IMR-90 (cell line): ENCODE data around the gene ZMIZ1. TPM values are rescaled to one million over a fixed set of nuclear protein-coding genes. Genes with fewer than 3 reads are reported as not detected.

Source experiments
- ATAC-seq: fragments of 200-7000 bp; cut with Tn5 transposase; 2 replicates; pipeline ENCODE4 v1.9.1; 2020; ENCODE audit warnings: low read depth, mild to moderate bottlenecking, moderate library complexity
- BruUV-seq: library from RNA; stranded (reverse); fragments of 400-500 nt; replicated peaks from 2 replicates; lab custom pipeline; 2021; lab: Mats Ljungman, UMichigan
- CTCF ChIA-PET: fragments of 300-600 bp; formaldehyde crosslinking; extraction: SDS; loops from one replicate; lab custom pipeline; 2021; ENCODE audit warnings: antibody characterized with exemption; lab: Yijun Ruan, JAX
- POLR2A ChIA-PET: fragments of 300-600 bp; sonication (Branson Sonifier 250); formaldehyde crosslinking; loops from one replicate; lab custom pipeline; 2022; ENCODE audit warnings: antibody characterized with exemption; ENCODE audit not compliant: unreplicated experiment; lab: Charles Lee
- DNase-seq: peaks from one replicate; pipeline ENCODE4 v3.0.0; 2013
- H2AFZ ChIP-seq: replicated peaks from 2 replicates; pipeline ENCODE3; 2013; ENCODE audit warnings: low read length, mild to moderate bottlenecking; ENCODE audit not compliant: poor library complexity
- H2AK5ac ChIP-seq: 2 replicates; pipeline ENCODE4 v1.6.1; 2013; ENCODE audit warnings: low read depth, low read length, inconsistent platforms
- H2AK9ac ChIP-seq: replicated peaks from 2 replicates; pipeline ENCODE3; 2013; ENCODE audit warnings: mild to moderate bottlenecking, low read depth, low read length, moderate library complexity; ENCODE audit not compliant: poor library complexity
- H2BK120ac ChIP-seq: 2 replicates; pipeline ENCODE4 v1.6.1; 2013; ENCODE audit warnings: low read depth, low read length, inconsistent platforms
- H2BK15ac ChIP-seq: 3 replicates; pipeline ENCODE4 v1.6.1; 2013; ENCODE audit warnings: low read depth, low read length, inconsistent platforms
- H2BK20ac ChIP-seq: 2 replicates; pipeline ENCODE4 v1.6.1; 2013; ENCODE audit warnings: low read depth, mild to moderate bottlenecking, inconsistent platforms, low read length, moderate library complexity
- H2BK5ac ChIP-seq: 2 replicates; pipeline ENCODE4 v1.6.1; 2013; ENCODE audit warnings: mild to moderate bottlenecking, low read depth, low read length, inconsistent platforms; ENCODE audit not compliant: poor library complexity, severe bottlenecking
- H3K14ac ChIP-seq: replicated peaks from 2 replicates; pipeline ENCODE4 v1.6.1; 2013; ENCODE audit warnings: low read depth, low read length, inconsistent platforms
- H3K18ac ChIP-seq: 2 replicates; pipeline ENCODE4 v1.6.1; 2013; ENCODE audit warnings: low read depth, low read length, control low read depth
- H3K23ac ChIP-seq: 2 replicates; pipeline ENCODE4 v1.6.1; 2013; ENCODE audit warnings: low read depth, low read length, inconsistent platforms
- H3K27ac ChIP-seq: 2 replicates; pipeline ENCODE4 v1.5.1; 2013; ENCODE audit warnings: mild to moderate bottlenecking, control low read depth, low read length; ENCODE audit not compliant: insufficient read depth
- H3K27me3 ChIP-seq: 2 replicates; pipeline ENCODE4 v1.6.1; 2013; ENCODE audit warnings: low read length; ENCODE audit not compliant: control insufficient read depth, insufficient read depth
- H3K36me3 ChIP-seq: 2 replicates; pipeline ENCODE4 v1.6.1; 2013; ENCODE audit warnings: low read length, mixed read lengths; ENCODE audit not compliant: control insufficient read depth, insufficient read depth
- H3K4ac ChIP-seq: 2 replicates; pipeline ENCODE4 v1.6.1; 2013; ENCODE audit warnings: low read depth, low read length, inconsistent platforms
- H3K4me1 ChIP-seq: 2 replicates; pipeline ENCODE4 v1.6.1; 2013; ENCODE audit warnings: low read length, mixed read lengths; ENCODE audit not compliant: control insufficient read depth, insufficient read depth
- H3K4me2 ChIP-seq: 2 replicates; pipeline ENCODE4 v1.6.1; 2013; ENCODE audit warnings: low read depth, mild to moderate bottlenecking, control low read depth, low read length, moderate library complexity
- H3K4me3 ChIP-seq: 2 replicates; pipeline ENCODE4 v1.5.1; 2013; ENCODE audit warnings: low read depth, mild to moderate bottlenecking, control low read depth, low read length, moderate library complexity; ENCODE audit not compliant: insufficient read depth
- H3K56ac ChIP-seq: 2 replicates; pipeline ENCODE4 v1.6.1; 2013; ENCODE audit warnings: low read length, inconsistent platforms; ENCODE audit not compliant: insufficient read depth; ENCODE audit errors: extremely low read depth
- H3K79me1 ChIP-seq, 2 experiments: 2 replicates each; pipeline ENCODE4 v1.6.1; 2013; ENCODE audit warnings: low read length in 2 of 2, inconsistent platforms in 1 of 2, low read depth in 1 of 2
- H3K9ac ChIP-seq: 2 replicates; pipeline ENCODE4 v1.6.1; 2013; ENCODE audit warnings: low read depth, low read length, control low read depth
- H3K9me1 ChIP-seq: 2 replicates; pipeline ENCODE4 v1.6.1; 2013; ENCODE audit warnings: low read length, inconsistent platforms; ENCODE audit not compliant: insufficient read depth
- H3K9me3 ChIP-seq: 2 replicates; pipeline ENCODE4 v1.6.1; 2013; ENCODE audit warnings: low read length; ENCODE audit not compliant: control insufficient read depth, insufficient read depth
- H4K20me1 ChIP-seq: 2 replicates; pipeline ENCODE4 v1.6.1; 2013; ENCODE audit warnings: low read length, inconsistent platforms; ENCODE audit not compliant: insufficient read depth
- H4K5ac ChIP-seq: 2 replicates; pipeline ENCODE4 v1.6.1; 2013; ENCODE audit warnings: mild to moderate bottlenecking, low read depth, low read length, control low read depth
- H4K8ac ChIP-seq, 2 experiments: 2 replicates each; pipeline ENCODE4 v1.6.1; 2013; ENCODE audit warnings: low read depth in 2 of 2, low read length in 2 of 2, control low read depth in 1 of 2, inconsistent platforms in 1 of 2
- H4K91ac ChIP-seq: 2 replicates; pipeline ENCODE4 v1.6.1; 2013; ENCODE audit warnings: low read depth, low read length, inconsistent platforms; ENCODE audit not compliant: insufficient read depth
- BHLHE40 ChIP-seq: fragments of 150-350 bp; IDR thresholded peaks from 2 replicates; pipeline ENCODE4 v1.6.1; 2016; ENCODE audit warnings: mild to moderate bottlenecking, low read depth, low read length
- CEBPB ChIP-seq: IDR thresholded peaks from 2 replicates; pipeline ENCODE4 v1.6.1; 2012; ENCODE audit warnings: low read depth, low read length, improper control_type of control experiment
- CHD1 ChIP-seq: IDR thresholded peaks from 2 replicates; pipeline ENCODE4 v1.6.1; 2012; ENCODE audit warnings: low read depth, low read length, improper control_type of control experiment
- CTCF ChIP-seq: conservative IDR thresholded peaks from 2 replicates; pipeline ENCODE4 v1.5.1; 2012; ENCODE audit warnings: mild to moderate bottlenecking, low read depth, low read length, improper control_type of control experiment
- MAFK ChIP-seq: IDR thresholded peaks from 2 replicates; pipeline ENCODE4 v1.6.1; 2012; ENCODE audit warnings: low read depth, low read length, improper control_type of control experiment
- MXI1 ChIP-seq: IDR thresholded peaks from 2 replicates; pipeline ENCODE4 v1.6.1; 2012; ENCODE audit warnings: low read depth, mild to moderate bottlenecking, low read length, moderate library complexity, borderline replicate concordance
- NFE2L2 ChIP-seq: fragments of 150-350 bp; IDR thresholded peaks from 2 replicates; pipeline ENCODE4 v1.6.1; 2016; ENCODE audit warnings: low read depth, mild to moderate bottlenecking, low read length
- RAD21 ChIP-seq: IDR thresholded peaks from 2 replicates; pipeline ENCODE4 v1.6.1; 2012; ENCODE audit warnings: low read length, improper control_type of control experiment
- RCOR1 ChIP-seq: IDR thresholded peaks from 2 replicates; pipeline ENCODE4 v1.6.1; 2012; ENCODE audit warnings: mild to moderate bottlenecking, low read length, improper control_type of control experiment; ENCODE audit not compliant: insufficient replicate concordance
- RFX5 ChIP-seq: IDR thresholded peaks from 2 replicates; pipeline ENCODE4 v1.8.0; 2012; ENCODE audit warnings: low read depth, mild to moderate bottlenecking, low read length, moderate library complexity
- USF2 ChIP-seq: fragments of 150-350 bp; IDR thresholded peaks from 2 replicates; pipeline ENCODE4 v1.6.1; 2017; ENCODE audit warnings: mild to moderate bottlenecking, antibody characterized with exemption, low read length, low read depth
- WGBS, 2 experiments: methylation state at CpG; one replicate each; pipeline versions ENCODE4 v1.1.5 to v1.1.7; 2013; ENCODE audit warnings: missing lambda C conversion rate in 2 of 2; ENCODE audit not compliant: insufficient read length in 1 of 2; ENCODE audit errors: extremely low coverage in 2 of 2; 5-methylcytosine and 5-hydroxymethylcytosine counted together
- dilution Hi-C: fragments of 300-500 bp; cut with HindIII; formaldehyde crosslinking; loops from one replicate; pipeline ENCODE4 v1.14.3; 2018; ENCODE audit warnings: low sequenced_read_pairs; ENCODE audit not compliant: unreplicated experiment
- in situ Hi-C: fragments of 300-500 bp; cut with MboI; formaldehyde crosslinking; loops from 3 replicates; pipeline ENCODE4 v1.14.3; 2019; ENCODE audit warnings: low sequenced_read_pairs, inconsistent platforms, mixed read lengths
- intact Hi-C: fragments of 100-400 bp; cut with micrococcal nuclease; formaldehyde crosslinking; loops from 2 replicates; pipeline ENCODE4 v1.10.0; 2022
- polyA plus RNA-seq, 3 experiments: library from polyadenylated mRNA; depleted of rRNA; stranded (reverse); fragments of >200 nt; gene quantifications; 2 replicates each; pipeline ENCODE4 v1.2.3, GENCODE V29; 2012; ENCODE audit warnings: low replicate concordance in 1 of 3
- total RNA-seq: library from RNA; depleted of rRNA; stranded (reverse); fragments of >200 nt; gene quantifications from 2 replicates; pipeline ENCODE4 v1.2.3, GENCODE V29; 2012
- TF ChIP-seq, protein P1 (sequence below): fragments of 150-350 bp; IDR thresholded peaks from 2 replicates; pipeline ENCODE4 v1.6.1; 2016; ENCODE audit warnings: low read depth, mild to moderate bottlenecking, low read length, moderate library complexity, borderline replicate concordance

ZMIZ1 gene
- total and polyA plus RNA-seq, 2 of the 4 experiments (the other 2 are of a cell fraction), result 6.6 to 48.7 TPM

- no peak for TF ChIP-seq CHD1
Observed at GRCh38 chr10:79270466-79271246, 201.9 kb downstream of the ZMIZ1 start (continued).

DNA sequence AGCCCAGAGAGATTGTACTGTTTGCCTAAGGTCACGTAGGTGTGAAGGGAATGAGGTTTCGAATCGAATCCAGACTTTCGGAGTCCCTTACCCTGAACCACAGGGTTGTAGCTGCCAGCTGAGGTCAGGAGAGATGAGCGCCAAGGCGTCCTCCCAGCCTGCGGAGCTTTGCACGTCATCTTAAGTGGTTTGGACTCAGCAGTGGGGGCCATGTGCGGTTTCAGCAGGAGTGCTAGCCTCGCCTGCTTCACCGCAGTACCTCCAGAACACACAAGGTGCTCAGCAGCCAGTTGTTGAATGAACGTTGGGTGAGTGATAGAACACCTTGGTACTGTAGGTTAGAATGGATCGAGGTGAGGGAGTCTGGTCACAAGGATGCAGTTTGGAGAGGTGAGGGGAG, 203.6 kb downstream of the ZMIZ1 start:
- Histone ChIP-seq H4K20me1 (peaks cover 99% of the 10 kb centered on the region), H3K36me3 (peaks cover 34% of the 10 kb centered on the region)
- TF ChIP-seq, protein P1, sequence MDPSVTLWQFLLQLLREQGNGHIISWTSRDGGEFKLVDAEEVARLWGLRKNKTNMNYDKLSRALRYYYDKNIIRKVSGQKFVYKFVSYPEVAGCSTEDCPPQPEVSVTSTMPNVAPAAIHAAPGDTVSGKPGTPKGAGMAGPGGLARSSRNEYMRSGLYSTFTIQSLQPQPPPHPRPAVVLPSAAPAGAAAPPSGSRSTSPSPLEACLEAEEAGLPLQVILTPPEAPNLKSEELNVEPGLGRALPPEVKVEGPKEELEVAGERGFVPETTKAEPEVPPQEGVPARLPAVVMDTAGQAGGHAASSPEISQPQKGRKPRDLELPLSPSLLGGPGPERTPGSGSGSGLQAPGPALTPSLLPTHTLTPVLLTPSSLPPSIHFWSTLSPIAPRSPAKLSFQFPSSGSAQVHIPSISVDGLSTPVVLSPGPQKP, result no peak
- TF ChIP-seq CHD1 (no peak), RFX5 (no peak), USF2 (no peak), MXI1 (no peak), RCOR1 (no peak), MAFK (no peak), CTCF (no peak), NFE2L2 (no peak), BHLHE40 (no peak), CEBPB (no peak), RAD21 (no peak)

More for the DNA sequence above, 203.6 kb downstream of the ZMIZ1 start:
- Histone ChIP-seq H3K27me3 (no peaks in the 10 kb centered on the region), H3K18ac (no peak overlapping the region), H4K91ac (no peak overlapping the region), H4K8ac (no peak overlapping the region), H4K5ac (no peak overlapping the region), H2BK120ac (no peak overlapping the region), H2AK9ac (no peak overlapping the region), H3K9ac (no peak overlapping the region), H3K9me1 (peaks cover 62% of the 10 kb centered on the region), H2BK20ac (no peak overlapping the region), H2AK5ac (no peak overlapping the region), H2BK15ac (no peak overlapping the region), H3K23ac (0 out of 2 replicates have a peak overlapping the region, but pooled peaks have one; percentile 47), H3K14ac (no peak overlapping the region), H3K9me3 (no peaks in the 10 kb centered on the region), H3K4ac (no peak overlapping the region), H3K56ac (no peak overlapping the region), H3K4me1 (peaks cover 41% of the 10 kb centered on the region), H2BK5ac (no peak overlapping the region), H3K4me3 (no peak overlapping the region), H2AFZ (no peak overlapping the region), H3K79me1 (peaks cover 76 to 99% of the 10 kb centered on the region in 2 experiments), H3K27ac (no peak overlapping the region), H3K4me2 (no peak overlapping the region)
- no TSS peak for BruUV-seq
- dilution Hi-C loops (no loop called here), in situ Hi-C loops (no loop called here), intact Hi-C loops (no loop called here)
- ChIA-PET CTCF (interaction anchor here (0.5 kb wide), 1 partner anchor 195 kb away, joined by 3 read pairs; no protein-coding TSS in a partner anchor), POLR2A (no interaction called here)
- no peak for DNase-seq
- ATAC-seq, result no peak
- 98% methylated on average over 10 of the region's 13 CpGs; no CpG with 5 or more reads in 1 of the 2 experiments for WGBS, 2 experiments
